HepG2 (cell line): ENCODE measurements around the gene SERPINI1. TPM values are rescaled to one million over a fixed set of nuclear protein-coding genes. Genes with fewer than 3 reads are reported as not detected.

Experiments used
- ATAC-seq: fragments of 200-7000 bp; cut with Tn5 transposase; 3 replicates; pipeline ENCODE4 v1.9.1; 2020; ENCODE audit warnings: mild to moderate bottlenecking, moderate library complexity
- BruUV-seq: library from RNA; stranded (reverse); fragments of 400-500 nt; replicated peaks from 2 replicates; lab custom pipeline; 2021; lab: Mats Ljungman, UMichigan
- CTCF ChIA-PET: fragments of 300-600 bp; formaldehyde crosslinking; extraction: SDS; loops from one replicate; lab custom pipeline; 2021; ENCODE audit warnings: low total read pairs, inconsistent platforms, low intra/inter-chr PET ratio; lab: Yijun Ruan, JAX
- POLR2A ChIA-PET: fragments of 350-600 bp; sonication (Branson Sonifier 250); formaldehyde crosslinking; loops from one replicate; lab custom pipeline; 2020; ENCODE audit warnings: antibody characterized with exemption, inconsistent platforms; lab: Yijun Ruan, JAX
- DNase-seq: peaks from one replicate; pipeline ENCODE4 v3.0.0-alpha.2; 2015; ENCODE audit warnings: low spot score
- FAIRE-seq: peaks from 3 replicates; lab custom pipeline; 2011; peaks lifted over from hg19 to GRCh38; lab: Jason Lieb, UNC
- H2AFZ ChIP-seq: one replicate; pipeline ENCODE4 v1.6.1; 2011; ENCODE audit warnings: low read length, inconsistent platforms
- H3K27ac ChIP-seq: fragments of 300-600 bp; 3 replicates; pipeline ENCODE4 v1.8.0; 2011; ENCODE audit warnings: mixed run types, mild to moderate bottlenecking, mixed read lengths, low read length, inconsistent platforms; ENCODE audit not compliant: insufficient read depth; ENCODE audit errors: extremely low read length
- H3K27me3 ChIP-seq, 2 experiments: fragments of 200-600 bp in 1 of 2; 2 replicates in 1 of 2; 3 replicates in 1 of 2; pipeline versions ENCODE4 v1.6.0 to v1.8.0; 2011; ENCODE audit warnings: low read length in 2 of 2, mild to moderate bottlenecking in 2 of 2, moderate library complexity in 2 of 2, inconsistent platforms in 1 of 2; ENCODE audit not compliant: insufficient read depth in 2 of 2, control insufficient read depth in 1 of 2
- H3K36me3 ChIP-seq, 2 experiments: fragments of 200-600 bp in 1 of 2; replicated peaks in 1 of 2; 2 replicates in 1 of 2; 3 replicates in 1 of 2; pipeline versions ENCODE4 v1.5.1 to v1.8.0; 2011; ENCODE audit warnings: low read length in 2 of 2, inconsistent platforms in 1 of 2; ENCODE audit not compliant: insufficient read depth in 2 of 2, control insufficient read depth in 1 of 2
- H3K4me1 ChIP-seq: 2 replicates; pipeline ENCODE4 v1.5.1; 2012; ENCODE audit warnings: low read length, inconsistent platforms; ENCODE audit not compliant: insufficient read depth
- H3K4me2 ChIP-seq: 2 replicates; pipeline ENCODE4 v1.6.0; 2011; ENCODE audit warnings: low read depth, low read length, inconsistent platforms
- H3K4me3 ChIP-seq, 3 experiments: fragments of 200-600 bp in 1 of 3; sonication (generic), shearing (Covaris generic) in 1 of 3; replicated peaks in 1 of 3; 2 replicates each; pipeline ENCODE4 v1.5.1; 2011 to 2016; ENCODE audit warnings: low read length in 3 of 3, inconsistent platforms in 2 of 3, low read depth in 2 of 3, mild to moderate bottlenecking in 2 of 3, control low read depth in 1 of 3, mixed read lengths in 1 of 3; ENCODE audit not compliant: insufficient read depth in 1 of 3
- H3K79me2 ChIP-seq: one replicate; pipeline ENCODE4 v1.6.1; 2011; ENCODE audit warnings: low read length, inconsistent platforms; ENCODE audit not compliant: insufficient read depth
- H3K9ac ChIP-seq: 2 replicates; pipeline ENCODE4 v1.6.0; 2011; ENCODE audit warnings: mild to moderate bottlenecking, low read depth, low read length, inconsistent platforms; ENCODE audit not compliant: insufficient read depth
- H3K9me3 ChIP-seq: 2 replicates; pipeline ENCODE4 v1.5.1; 2012; ENCODE audit warnings: mild to moderate bottlenecking, low read length
- H4K20me1 ChIP-seq: 2 replicates; pipeline ENCODE4 v1.6.0; 2011; ENCODE audit warnings: inconsistent platforms, mild to moderate bottlenecking, low read length, moderate library complexity; ENCODE audit not compliant: insufficient read depth
- ARHGAP35 ChIP-seq: sonication (generic); formaldehyde crosslinking; IDR thresholded peaks from 2 replicates; pipeline ENCODE4 v1.9.0; 2022; ENCODE audit warnings: mild to moderate bottlenecking, inconsistent platforms, moderate library complexity, missing genetic modification reagents, borderline replicate concordance
- CSRNP1 ChIP-seq: sonication (generic); formaldehyde crosslinking; IDR thresholded peaks from 2 replicates; pipeline ENCODE4 v1.8.1; 2023; ENCODE audit warnings: mild to moderate bottlenecking, missing genetic modification reagents
- DNMT3B ChIP-seq: conservative IDR thresholded peaks from 2 replicates; pipeline ENCODE4 v1.6.1; 2016; ENCODE audit warnings: missing biosample characterization, control low read depth
- HDAC1 ChIP-seq: sonication (generic); formaldehyde crosslinking; IDR thresholded peaks from 2 replicates; pipeline ENCODE4 v1.5.1; 2020; ENCODE audit warnings: mild to moderate bottlenecking, missing genetic modification reagents
- HNF4A ChIP-seq: sonication (generic); formaldehyde crosslinking; IDR thresholded peaks from 2 replicates; pipeline ENCODE4 v1.4.0; 2020; ENCODE audit warnings: missing genetic modification reagents
- KAT8 ChIP-seq: IDR thresholded peaks from 2 replicates; pipeline ENCODE4 v1.6.1; 2016; ENCODE audit warnings: missing genetic modification reagents, missing compliant biosample characterization
- MAX ChIP-seq: IDR thresholded peaks from 2 replicates; pipeline ENCODE4 v1.6.1; 2012; ENCODE audit warnings: inconsistent platforms
- NFIC ChIP-seq: IDR thresholded peaks from 2 replicates; pipeline ENCODE4 v1.6.1; 2012; ENCODE audit warnings: mild to moderate bottlenecking, low read length, inconsistent platforms
- SETDB1 ChIP-seq: sonication (generic); formaldehyde crosslinking; IDR thresholded peaks from 2 replicates; pipeline ENCODE4 v1.5.1; 2020; ENCODE audit warnings: missing genetic modification reagents, mild to moderate bottlenecking, borderline replicate concordance
- SMAD3 ChIP-seq: sonication (generic); formaldehyde crosslinking; IDR thresholded peaks from 2 replicates; pipeline ENCODE4 v1.4.0; 2020; ENCODE audit warnings: missing genetic modification reagents
- ZNF607 ChIP-seq: sonication (generic); formaldehyde crosslinking; IDR thresholded peaks from 2 replicates; pipeline ENCODE4 v1.5.1; 2020; ENCODE audit warnings: missing genetic modification reagents, mild to moderate bottlenecking, borderline replicate concordance
- ZNF652 ChIP-seq: IDR thresholded peaks from 2 replicates; pipeline ENCODE4 v1.6.1; 2016; ENCODE audit warnings: low read depth, borderline replicate concordance
- ZNF709 ChIP-seq: sonication (generic); formaldehyde crosslinking; IDR thresholded peaks from 2 replicates; pipeline ENCODE4 v1.5.0; 2020; ENCODE audit warnings: mild to moderate bottlenecking, missing genetic modification reagents
- ZNF766 ChIP-seq: sonication (generic); formaldehyde crosslinking; IDR thresholded peaks from 2 replicates; pipeline ENCODE4 v1.5.0; 2020; ENCODE audit warnings: missing genetic modification reagents, borderline replicate concordance
- ZNF777 ChIP-seq: sonication (generic); formaldehyde crosslinking; IDR thresholded peaks from 2 replicates; pipeline ENCODE4 v1.4.0; 2020; ENCODE audit warnings: missing genetic modification reagents
- WGBS: methylation state at CpG from one replicate; pipeline ENCODE4 v1.1.6; 2017; ENCODE audit warnings: low lambda C conversion rate; 5-methylcytosine and 5-hydroxymethylcytosine counted together
- in situ Hi-C: cut with HindIII; loops from 2 replicates; pipeline ENCODE4 v1.10.0; 2017; ENCODE audit warnings: low pct_unique_long_range_greater_than_20kb; ENCODE audit not compliant: extremely low pct_ligation_motif_present
- intact Hi-C: fragments of 100-400 bp; cut with micrococcal nuclease; formaldehyde crosslinking; loops from one replicate; pipeline ENCODE4 v1.10.0; 2022; ENCODE audit not compliant: unreplicated experiment
- polyA plus RNA-seq, 8 experiments: library from polyadenylated mRNA; depleted of rRNA in 3 of 8; stranded (reverse) in 7 of 8; unstranded in 1 of 8; fragments of >200 nt; fragmentation: Illumina TruSeq in 4 of 8; extraction: Trizol in 4 of 8; gene quantifications; 2 replicates each; pipeline versions ENCODE4 v1.2.1 to v1.2.3, GENCODE V29; 2011 to 2016; ENCODE audit warnings: low read depth in 4 of 8, missing spikeins in 1 of 8, mixed read lengths in 1 of 8; ENCODE audit not compliant: insufficient read depth in 1 of 8
- total RNA-seq, 5 experiments: library from RNA; depleted of rRNA; stranded (reverse); fragments of >200 nt; fragmentation: Illumina TruSeq; extraction: Trizol; gene quantifications; 2 replicates each; pipeline ENCODE4 v1.2.3, GENCODE V29; 2016; ENCODE audit warnings: low read depth in 1 of 5
- TF ChIP-seq, protein P1 (sequence below), 2 experiments: sonication (generic) in 1 of 2; formaldehyde crosslinking in 1 of 2; IDR thresholded peaks; 2 replicates each; pipeline versions ENCODE4 v1.4.0 to v1.6.1; 2018 to 2020; ENCODE audit warnings: missing genetic modification reagents in 2 of 2, borderline replicate concordance in 1 of 2, low read depth in 1 of 2, mild to moderate bottlenecking in 1 of 2, missing biosample characterization in 1 of 2
- TF ChIP-seq, protein P2 (sequence below): sonication (generic); formaldehyde crosslinking; IDR thresholded peaks from 2 replicates; pipeline ENCODE4 v1.8.0; 2023; ENCODE audit warnings: mild to moderate bottlenecking, missing genetic modification reagents

The SERPINI1 gene
- total and polyA plus RNA-seq, 2 of the 13 experiments (the other 11 are each of a cell fraction or from before 2014, with no cell fraction given): 14.7 to 58.0 TPM

DNA sequence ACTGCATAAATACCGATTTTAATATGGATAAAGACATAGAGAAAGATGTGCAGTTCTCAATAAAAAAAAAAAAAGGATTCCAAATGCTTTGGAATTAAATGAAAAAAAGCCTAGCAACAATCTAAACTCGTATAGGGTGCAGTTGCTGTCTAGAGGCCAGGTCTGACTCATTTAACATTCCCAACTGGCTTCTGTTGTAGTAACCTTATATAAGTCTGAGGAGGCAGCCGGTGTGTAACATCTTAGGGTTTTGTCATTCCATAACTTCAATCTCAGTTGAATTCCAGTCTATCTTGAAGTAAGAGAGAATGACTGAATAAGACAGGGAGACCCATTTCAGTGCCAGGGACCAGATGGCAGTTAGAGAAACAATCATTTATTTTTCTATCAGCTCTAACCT lies 7.3 kb upstream of the SERPINI1 start (continued):
- TF ChIP-seq SETDB1 (CRISPR knock-in tag) (no peak), ZNF766 (no peak), NFIC (no peak), SMAD3 (CRISPR knock-in tag) (no peak), ARHGAP35 (CRISPR knock-in tag) (no peak)

GRCh38 chr3:167728632-167729323 lies 6.7 kb upstream of the SERPINI1 start:
- intact Hi-C loops (no loop called here), in situ Hi-C loops (no loop called here)
- ATAC-seq: no peak
- no peak for DNase-seq
- POLR2A ChIA-PET: no interaction called here
- Histone ChIP-seq H3K9me3 (no peaks in the 10 kb centered on the region), H2AFZ (no peak overlapping the region), H3K9ac (no peak overlapping the region), H4K20me1 (peaks cover 26% of the 10 kb centered on the region), H3K79me2 (peaks cover 95% of the 10 kb centered on the region), H3K4me1 (peaks cover 64% of the 10 kb centered on the region), H3K36me3 (peaks cover 0 to 1% of the 10 kb centered on the region in 2 experiments; a peak in 1 of 5 replicates), H3K27ac (no peak overlapping the region), H3K4me2 (no peak overlapping the region)
- CTCF ChIA-PET: no interaction called here
- BruUV-seq: no TSS peak
- 89% methylated on average over 3 of the region's 3 CpGs for WGBS
- FAIRE-seq: no peak
- TF ChIP-seq CSRNP1 (CRISPR knock-in tag) (no peak), DNMT3B (CRISPR knock-in tag) (no peak), ZNF652 (CRISPR knock-in tag) (no peak), ZNF709 (no peak), KAT8 (CRISPR knock-in tag) (no peak), HDAC1 (CRISPR knock-in tag) (no peak), ZNF777 (CRISPR knock-in tag) (no peak), HNF4A (CRISPR knock-in tag) (no peak), MAX (no peak), ZNF607 (CRISPR knock-in tag) (no peak)
- TF ChIP-seq, protein P1, sequence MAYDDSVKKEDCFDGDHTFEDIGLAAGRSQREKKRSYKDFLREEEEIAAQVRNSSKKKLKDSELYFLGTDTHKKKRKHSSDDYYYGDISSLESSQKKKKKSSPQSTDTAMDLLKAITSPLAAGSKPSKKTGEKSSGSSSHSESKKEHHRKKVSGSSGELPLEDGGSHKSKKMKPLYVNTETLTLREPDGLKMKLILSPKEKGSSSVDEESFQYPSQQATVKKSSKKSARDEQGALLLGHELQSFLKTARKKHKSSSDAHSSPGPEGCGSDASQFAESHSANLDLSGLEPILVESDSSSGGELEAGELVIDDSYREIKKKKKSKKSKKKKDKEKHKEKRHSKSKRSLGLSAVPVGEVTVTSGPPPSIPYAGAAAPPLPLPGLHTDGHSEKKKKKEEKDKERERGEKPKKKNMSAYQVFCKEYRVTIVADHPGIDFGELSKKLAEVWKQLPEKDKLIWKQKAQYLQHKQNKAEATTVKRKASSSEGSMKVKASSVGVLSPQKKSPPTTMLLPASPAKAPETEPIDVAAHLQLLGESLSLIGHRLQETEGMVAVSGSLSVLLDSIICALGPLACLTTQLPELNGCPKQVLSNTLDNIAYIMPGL (CRISPR knock-in tag; IDR thresholded peaks at IDR 0.05; ENCODE audit: borderline replicate concordance in 1 of 2, low read depth in 1 of 2): no peak
- TF ChIP-seq, protein P2, sequence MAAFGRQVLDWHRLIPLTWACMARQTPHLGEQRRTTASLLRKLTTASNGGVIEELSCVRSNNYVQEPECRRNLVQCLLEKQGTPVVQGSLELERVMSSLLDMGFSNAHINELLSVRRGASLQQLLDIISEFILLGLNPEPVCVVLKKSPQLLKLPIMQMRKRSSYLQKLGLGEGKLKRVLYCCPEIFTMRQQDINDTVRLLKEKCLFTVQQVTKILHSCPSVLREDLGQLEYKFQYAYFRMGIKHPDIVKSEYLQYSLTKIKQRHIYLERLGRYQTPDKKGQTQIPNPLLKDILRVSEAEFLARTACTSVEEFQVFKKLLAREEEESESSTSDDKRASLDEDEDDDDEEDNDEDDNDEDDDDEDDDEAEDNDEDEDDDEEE (CRISPR knock-in tag): no peak
- TF ChIP-seq, all 625 proteins: peak for 0
- H3K27me3 ChIP-seq: no peaks in the 10 kb centered on the region
- no peak overlapping the region for H3K4me3 ChIP-seq
